Measurements from ENCODE around the gene FGA. TPM values are rescaled to one million over a fixed set of nuclear protein-coding genes. Genes with fewer than 3 reads are reported as not detected.

FGA gene
- total and polyA plus RNA-seq, 10 of the 15 experiments (the other 5 are each of a cell fraction or from before 2014, with no cell fraction given) = 3.6 TPM; not detected in 9

DNA sequence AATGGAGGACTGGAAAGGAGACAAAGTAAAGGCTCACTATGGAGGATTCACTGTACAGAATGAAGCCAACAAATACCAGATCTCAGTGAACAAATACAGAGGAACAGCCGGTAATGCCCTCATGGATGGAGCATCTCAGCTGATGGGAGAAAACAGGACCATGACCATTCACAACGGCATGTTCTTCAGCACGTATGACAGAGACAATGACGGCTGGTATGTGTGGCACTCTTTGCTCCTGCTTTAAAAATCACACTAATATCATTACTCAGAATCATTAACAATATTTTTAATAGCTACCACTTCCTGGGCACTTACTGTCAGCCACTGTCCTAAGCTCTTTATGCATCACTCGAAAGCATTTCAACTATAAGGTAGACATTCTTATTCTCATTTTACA lies 21.0 kb downstream of the FGA start:
- no peak for FAIRE-seq

More for the DNA sequence above, 21.0 kb downstream of the FGA start:
- ChIA-PET CTCF (interaction anchor here (1.0 to 5.9 kb wide), 3 partner anchors 12 to 54 kb away, joined by 3 to 32 read pairs (median 4); no protein-coding TSS in a partner anchor), RAD21 (ENCODE audit: unreplicated experiment) (no interaction called here), POLR2A (no interaction called here), SMC1A (ENCODE audit: uncharacterized antibody, unreplicated experiment) (interaction anchor here (1.6 kb wide), 1 partner anchor 11 kb away, joined by 7 read pairs; no protein-coding TSS in a partner anchor)
- intact Hi-C loops (cut with micrococcal nuclease; ENCODE audit: unreplicated experiment) = no loop called here
- H3K79me2 ChIP-seq (ENCODE audit: control insufficient read depth, insufficient read depth, low read length) = no peaks in the 10 kb centered on the region
- H3K4me1 ChIP-seq (ENCODE audit: control insufficient read depth, insufficient read depth, low read length) = no peaks in the 10 kb centered on the region
- ATAC-seq (no peak), DNase-seq (ENCODE audit: low read depth, low spot score) (no peak)
- 33% methylated on average over 5 of the region's 5 CpGs for WGBS (ENCODE audit: insufficient coverage, insufficient replicate concordance, low lambda C conversion rate, missing lambda C conversion rate)
- H4K20me1 ChIP-seq (ENCODE audit: control insufficient read depth, insufficient read depth) = no peaks in the 10 kb centered on the region
- H3K4me2 ChIP-seq (ENCODE audit: control insufficient read depth, insufficient read depth) = no peak overlapping the region
- no peak overlapping the region for H3K9ac ChIP-seq (ENCODE audit: control insufficient read depth, insufficient read depth, low read length)
- BruUV-seq (replicated peaks) = no TSS peak
- no peaks in the 10 kb centered on the region; a peak in 1 of 4 replicates for H3K27me3 ChIP-seq (replicated peaks in 1 of 2; ENCODE audit: control insufficient read depth in 2 of 2, insufficient read depth in 2 of 2, low read length in 1 of 2)
- H3K27ac ChIP-seq (ENCODE audit: control insufficient read depth, insufficient read depth) = no peak overlapping the region
- in situ Hi-C loops (cut with MboI) = no loop called here
- TF ChIP-seq WRNIP1 (IDR thresholded peaks at IDR 0.05; ENCODE audit: borderline replicate concordance, low read depth, low read length) (no peak), ZNF274 (IDR thresholded peaks at IDR 0.05; ENCODE audit: insufficient read depth, insufficient read length) (no peak), KDM1A (IDR thresholded peaks at IDR 0.05; ENCODE audit: borderline replicate concordance) (no peak), TCF7 (IDR thresholded peaks at IDR 0.05; ENCODE audit: borderline replicate concordance) (no peak), DPF2 (IDR thresholded peaks at IDR 0.05) (no peak), CREB1 (IDR thresholded peaks at IDR 0.05; ENCODE audit: low read depth) (no peak), PAX5 (IDR thresholded peaks at IDR 0.05; ENCODE audit: borderline replicate concordance, low read depth, low read length) (no peak), ZNF217 (IDR thresholded peaks at IDR 0.05) (no peak)
- TF ChIP-seq, protein P1, sequence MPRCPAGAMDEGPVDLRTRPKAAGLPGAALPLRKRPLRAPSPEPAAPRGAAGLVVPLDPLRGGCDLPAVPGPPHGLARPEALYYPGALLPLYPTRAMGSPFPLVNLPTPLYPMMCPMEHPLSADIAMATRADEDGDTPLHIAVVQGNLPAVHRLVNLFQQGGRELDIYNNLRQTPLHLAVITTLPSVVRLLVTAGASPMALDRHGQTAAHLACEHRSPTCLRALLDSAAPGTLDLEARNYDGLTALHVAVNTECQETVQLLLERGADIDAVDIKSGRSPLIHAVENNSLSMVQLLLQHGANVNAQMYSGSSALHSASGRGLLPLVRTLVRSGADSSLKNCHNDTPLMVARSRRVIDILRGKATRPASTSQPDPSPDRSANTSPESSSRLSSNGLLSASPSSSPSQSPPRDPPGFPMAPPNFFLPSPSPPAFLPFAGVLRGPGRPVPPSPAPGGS (IDR thresholded peaks at IDR 0.05; ENCODE audit: borderline replicate concordance, insufficient read depth, low read depth, low read length, poor library complexity, severe bottlenecking) = no peak
- TF ChIP-seq, protein P2, sequence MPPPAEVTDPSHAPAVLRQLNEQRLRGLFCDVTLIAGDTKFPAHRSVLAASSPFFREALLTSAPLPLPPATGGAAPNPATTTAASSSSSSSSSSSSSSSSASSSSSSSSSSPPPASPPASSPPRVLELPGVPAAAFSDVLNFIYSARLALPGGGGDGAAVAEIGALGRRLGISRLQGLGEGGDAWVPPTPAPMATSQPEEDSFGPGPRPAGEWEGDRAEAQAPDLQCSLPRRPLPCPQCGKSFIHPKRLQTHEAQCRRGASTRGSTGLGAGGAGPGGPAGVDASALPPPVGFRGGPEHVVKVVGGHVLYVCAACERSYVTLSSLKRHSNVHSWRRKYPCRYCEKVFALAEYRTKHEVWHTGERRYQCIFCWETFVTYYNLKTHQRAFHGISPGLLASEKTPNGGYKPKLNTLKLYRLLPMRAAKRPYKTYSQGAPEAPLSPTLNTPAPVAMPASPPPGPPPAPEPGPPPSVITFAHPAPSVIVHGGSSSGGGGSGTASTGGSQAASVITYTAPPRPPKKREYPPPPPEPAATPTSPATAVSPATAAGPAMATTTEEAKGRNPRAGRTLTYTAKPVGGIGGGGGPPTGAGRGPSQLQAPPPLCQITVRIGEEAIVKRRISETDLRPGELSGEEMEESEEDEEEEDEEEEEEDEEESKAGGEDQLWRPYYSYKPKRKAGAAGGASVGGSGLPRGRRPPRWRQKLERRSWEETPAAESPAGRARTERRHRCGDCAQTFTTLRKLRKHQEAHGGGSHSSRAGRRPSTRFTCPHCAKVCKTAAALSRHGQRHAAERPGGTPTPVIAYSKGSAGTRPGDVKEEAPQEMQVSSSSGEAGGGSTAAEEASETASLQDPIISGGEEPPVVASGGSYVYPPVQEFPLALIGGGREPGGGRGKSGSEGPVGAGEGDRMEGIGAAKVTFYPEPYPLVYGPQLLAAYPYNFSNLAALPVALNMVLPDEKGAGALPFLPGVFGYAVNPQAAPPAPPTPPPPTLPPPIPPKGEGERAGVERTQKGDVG (CRISPR knock-in tag; IDR thresholded peaks at IDR 0.05) = no peak
- TF ChIP-seq, protein P3, sequence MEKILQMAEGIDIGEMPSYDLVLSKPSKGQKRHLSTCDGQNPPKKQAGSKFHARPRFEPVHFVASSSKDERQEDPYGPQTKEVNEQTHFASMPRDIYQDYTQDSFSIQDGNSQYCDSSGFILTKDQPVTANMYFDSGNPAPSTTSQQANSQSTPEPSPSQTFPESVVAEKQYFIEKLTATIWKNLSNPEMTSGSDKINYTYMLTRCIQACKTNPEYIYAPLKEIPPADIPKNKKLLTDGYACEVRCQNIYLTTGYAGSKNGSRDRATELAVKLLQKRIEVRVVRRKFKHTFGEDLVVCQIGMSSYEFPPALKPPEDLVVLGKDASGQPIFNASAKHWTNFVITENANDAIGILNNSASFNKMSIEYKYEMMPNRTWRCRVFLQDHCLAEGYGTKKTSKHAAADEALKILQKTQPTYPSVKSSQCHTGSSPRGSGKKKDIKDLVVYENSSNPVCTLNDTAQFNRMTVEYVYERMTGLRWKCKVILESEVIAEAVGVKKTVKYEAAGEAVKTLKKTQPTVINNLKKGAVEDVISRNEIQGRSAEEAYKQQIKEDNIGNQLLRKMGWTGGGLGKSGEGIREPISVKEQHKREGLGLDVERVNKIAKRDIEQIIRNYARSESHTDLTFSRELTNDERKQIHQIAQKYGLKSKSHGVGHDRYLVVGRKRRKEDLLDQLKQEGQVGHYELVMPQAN (conservative IDR thresholded peaks at IDR 0.05) = no peak
- no peak overlapping the region for H2AFZ ChIP-seq (ENCODE audit: control insufficient read depth, low read depth, low read length)
- no peaks in the 10 kb centered on the region for H3K9me3 ChIP-seq (replicated peaks; ENCODE audit: control insufficient read depth, insufficient read depth, low read length)
- H3K4me3 ChIP-seq = no peak overlapping the region
- H3K36me3 ChIP-seq (ENCODE audit: control insufficient read depth in 2 of 2, insufficient read depth in 2 of 2, low read length in 1 of 2) = no peaks in the 10 kb centered on the region

Measured in GM12878 (cell line).